Measurements from ENCODE around the gene CYB561D2.
"Not testable (repeated sequence)": the region's sequence is repeated elsewhere in the genome, so short reads cannot be mapped to it uniquely, and the experiment has no call there.

CYB561D2 gene

GRCh38 chr3:50350527-50351322 is at the start of gene CYB561D2, which contains the start of gene NPRL2:
TSS of gene CYB561D2 (plus strand) at chr3:50350862. CDS start at chr3:50351434, 572 bp downstream.
TSS of gene NPRL2 (minus strand) at chr3:50350775. CDS start at chr3:50350652, 123 bp downstream.
- DNase-seq (ENCODE audit: insufficient read length, low spot score) (peak; percentile 100), FAIRE-seq (no peak)

GRCh38 chr3:50302095-50303012 is 48.3 kb upstream of the CYB561D2 start:
- FAIRE-seq (no peak), DNase-seq (ENCODE audit: insufficient read length, low spot score) (no peak)
- TF ChIP-seq CTCF (IDR thresholded peaks at IDR 0.05; ENCODE audit: insufficient read depth, missing control alignments), result no peak

More at GRCh38 chr3:50350527-50351322, at the start of gene CYB561D2, which contains the start of gene NPRL2:
- no peak for TF ChIP-seq CTCF (IDR thresholded peaks at IDR 0.05; ENCODE audit: insufficient read depth, missing control alignments)

GRCh38 chr3:50303013-50303815 is 47.4 kb upstream of the CYB561D2 start, which contains the start of gene HYAL1:
TSS of gene HYAL1 (minus strand) at chr3:50303574. CDS start at chr3:50302956, 618 bp downstream.
- no peak for TF ChIP-seq CTCF (IDR thresholded peaks at IDR 0.05; ENCODE audit: insufficient read depth, missing control alignments)
- FAIRE-seq, result no peak
- no peak for DNase-seq (ENCODE audit: insufficient read length, low spot score)

- no peak for TF ChIP-seq CTCF (IDR thresholded peaks at IDR 0.05; ENCODE audit: insufficient read depth, missing control alignments)
- DNase-seq (ENCODE audit: insufficient read length, low spot score) (no peak), FAIRE-seq (no peak)
Observed at GRCh38 chr3:50304601-50305000, 46.1 kb upstream of the CYB561D2 start.

- not testable (repeated sequence) for FAIRE-seq; DNase-seq (ENCODE audit: insufficient read length, low spot score)
Observed at GRCh38 chr3:50312041-50312440, 38.6 kb upstream of the CYB561D2 start.

GRCh38 chr3:50314342-50314741 is 36.3 kb upstream of the CYB561D2 start:
- FAIRE-seq, result no peak
- TF ChIP-seq CTCF (IDR thresholded peaks at IDR 0.05; ENCODE audit: insufficient read depth, missing control alignments), result no peak
- no peak for DNase-seq (ENCODE audit: insufficient read length, low spot score)

GRCh38 chr3:50314816-50315215 is 35.8 kb upstream of the CYB561D2 start:
- TF ChIP-seq CTCF (IDR thresholded peaks at IDR 0.05; ENCODE audit: insufficient read depth, missing control alignments), result no peak
- FAIRE-seq (no peak), DNase-seq (ENCODE audit: insufficient read length, low spot score) (no peak)
